BJ (cell line): ENCODE data around the gene ADSS1. TPM values are rescaled to one million over a fixed set of nuclear protein-coding genes. Genes with fewer than 3 reads are reported as not detected.

Experiments used
- CTCF ChIA-PET: fragments of 350-600 bp; formaldehyde crosslinking; extraction: SDS; loops from one replicate; lab custom pipeline; 2021; ENCODE audit warnings: antibody characterized with exemption, inconsistent platforms; lab: Yijun Ruan, JAX
- POLR2A ChIA-PET: fragments of 300-600 bp; sonication (Branson Sonifier 250); formaldehyde crosslinking; extraction: SDS; loops from one replicate; lab custom pipeline; 2021; ENCODE audit warnings: antibody characterized with exemption; lab: Charles Lee
- DNase-seq: peaks from one replicate; pipeline ENCODE4 v3.0.0-alpha.2; 2011; ENCODE audit warnings: low read depth
- H3K27me3 ChIP-seq: 2 replicates; pipeline ENCODE4 v1.6.0; 2011; ENCODE audit warnings: low read length; ENCODE audit not compliant: control insufficient read depth, insufficient read depth
- H3K36me3 ChIP-seq: 2 replicates; pipeline ENCODE4 v1.5.1; 2011; ENCODE audit warnings: low read length; ENCODE audit not compliant: control insufficient read depth, insufficient read depth
- H3K4me3 ChIP-seq: 2 replicates; pipeline ENCODE4 v1.5.1; 2011; ENCODE audit warnings: low read depth, mild to moderate bottlenecking, control low read depth, low read length
- polyA plus RNA-seq: library from polyadenylated mRNA; depleted of rRNA; stranded (reverse); fragments of >200 nt; gene quantifications from 2 replicates; pipeline ENCODE4 v1.2.3, GENCODE V29; 2011
- TF ChIP-seq, protein P1 (sequence below): IDR thresholded peaks from 2 replicates; pipeline ENCODE4 v1.5.1; 2011; ENCODE audit warnings: low read depth, mild to moderate bottlenecking, control low read depth, inconsistent platforms, low read length, moderate library complexity; ENCODE audit not compliant: insufficient read depth

Gene ADSS1
- polyA plus RNA-seq, 1 experiment = 4.5 TPM

DNA sequence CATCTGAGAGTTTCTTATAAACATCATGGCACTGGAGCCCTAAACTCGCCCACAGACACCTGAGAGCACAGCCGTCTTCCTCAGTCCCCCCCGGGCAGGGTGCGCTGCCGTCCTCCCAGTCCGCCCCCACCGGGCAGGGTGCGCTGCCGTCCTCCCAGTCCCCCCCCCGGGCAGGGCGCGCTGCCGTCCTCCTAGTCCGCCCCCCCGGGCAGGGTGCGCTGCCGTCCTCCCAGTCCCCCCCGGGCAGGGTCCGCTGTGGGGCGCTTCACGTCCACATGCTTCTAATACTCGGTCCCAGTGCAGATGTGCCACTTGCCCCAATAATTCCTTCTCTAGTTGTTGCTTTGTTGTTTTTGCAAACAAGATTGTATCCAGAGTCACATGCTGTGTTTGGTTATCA is 6.9 kb upstream of the ADSS1 start:
- POLR2A ChIA-PET = no interaction called here

DNA sequence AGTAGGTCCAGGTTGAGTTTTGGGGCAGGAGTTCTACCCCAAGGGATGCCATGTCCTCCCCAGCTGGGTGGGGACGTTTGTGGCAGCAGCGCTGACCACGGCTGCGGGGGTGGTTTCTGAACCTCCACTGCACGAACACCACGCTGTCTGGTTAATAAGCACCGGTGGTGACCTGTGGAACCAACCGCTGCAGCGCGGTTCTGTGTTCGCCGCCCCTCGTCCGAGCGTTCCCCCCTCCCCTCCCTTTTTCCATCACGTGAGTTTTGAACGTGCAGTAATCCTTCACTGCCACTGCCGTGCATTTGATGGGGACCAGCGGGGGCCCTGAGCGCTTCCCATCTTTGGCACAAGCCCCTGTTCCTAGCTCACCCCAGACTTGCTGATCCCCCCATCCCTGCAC is 6.4 kb upstream of the ADSS1 start:
- POLR2A ChIA-PET = no interaction called here
- CTCF ChIA-PET = no interaction called here
- DNase-seq = no peak
- TF ChIP-seq, protein P1, sequence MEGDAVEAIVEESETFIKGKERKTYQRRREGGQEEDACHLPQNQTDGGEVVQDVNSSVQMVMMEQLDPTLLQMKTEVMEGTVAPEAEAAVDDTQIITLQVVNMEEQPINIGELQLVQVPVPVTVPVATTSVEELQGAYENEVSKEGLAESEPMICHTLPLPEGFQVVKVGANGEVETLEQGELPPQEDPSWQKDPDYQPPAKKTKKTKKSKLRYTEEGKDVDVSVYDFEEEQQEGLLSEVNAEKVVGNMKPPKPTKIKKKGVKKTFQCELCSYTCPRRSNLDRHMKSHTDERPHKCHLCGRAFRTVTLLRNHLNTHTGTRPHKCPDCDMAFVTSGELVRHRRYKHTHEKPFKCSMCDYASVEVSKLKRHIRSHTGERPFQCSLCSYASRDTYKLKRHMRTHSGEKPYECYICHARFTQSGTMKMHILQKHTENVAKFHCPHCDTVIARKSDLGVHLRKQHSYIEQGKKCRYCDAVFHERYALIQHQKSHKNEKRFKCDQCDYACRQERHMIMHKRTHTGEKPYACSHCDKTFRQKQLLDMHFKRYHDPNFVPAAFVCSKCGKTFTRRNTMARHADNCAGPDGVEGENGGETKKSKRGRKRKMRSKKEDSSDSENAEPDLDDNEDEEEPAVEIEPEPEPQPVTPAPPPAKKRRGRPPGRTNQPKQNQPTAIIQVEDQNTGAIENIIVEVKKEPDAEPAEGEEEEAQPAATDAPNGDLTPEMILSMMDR = no peak
- Histone ChIP-seq H3K36me3 (peaks cover 41% of the 10 kb centered on the region), H3K4me3 (no peak overlapping the region), H3K27me3 (no peaks in the 10 kb centered on the region)

More for the DNA sequence above, 6.9 kb upstream of the ADSS1 start:
- CTCF ChIA-PET = interaction anchor here (1.0 kb wide), 1 partner anchor 51 kb away, joined by 3 read pairs; no protein-coding TSS in a partner anchor
- H3K27me3 ChIP-seq = no peaks in the 10 kb centered on the region
- DNase-seq = no peak
- TF ChIP-seq, protein P1 = no peak
- H3K4me3 ChIP-seq = no peak overlapping the region
- H3K36me3 ChIP-seq = peaks cover 46% of the 10 kb centered on the region

DNA sequence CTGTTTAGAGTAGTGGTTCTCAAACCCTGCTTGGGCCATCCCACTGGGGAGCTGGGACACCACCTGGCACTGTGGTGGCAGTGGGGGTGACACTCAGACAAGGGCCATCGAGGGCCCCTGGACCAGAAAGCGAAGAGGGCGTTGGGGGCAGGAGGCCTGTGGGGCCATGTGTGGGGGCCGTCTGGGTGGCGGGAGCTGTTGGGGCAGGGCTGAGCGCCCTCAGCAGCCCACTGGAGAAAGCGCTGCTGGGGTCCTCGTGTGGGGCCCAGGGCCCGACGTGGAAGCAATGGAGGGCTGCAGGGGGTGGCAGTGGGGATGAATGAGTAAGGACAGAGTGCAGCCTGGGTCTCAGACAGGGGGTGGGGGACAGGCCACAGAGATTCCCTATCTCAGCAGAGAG is 5.9 kb upstream of the ADSS1 start:
- DNase-seq = no peak
- H3K27me3 ChIP-seq = no peaks in the 10 kb centered on the region
- TF ChIP-seq, protein P1 = no peak
- H3K36me3 ChIP-seq = peaks cover 36% of the 10 kb centered on the region
- ChIA-PET CTCF (no interaction called here), POLR2A (no interaction called here)
- H3K4me3 ChIP-seq = no peak overlapping the region

DNA sequence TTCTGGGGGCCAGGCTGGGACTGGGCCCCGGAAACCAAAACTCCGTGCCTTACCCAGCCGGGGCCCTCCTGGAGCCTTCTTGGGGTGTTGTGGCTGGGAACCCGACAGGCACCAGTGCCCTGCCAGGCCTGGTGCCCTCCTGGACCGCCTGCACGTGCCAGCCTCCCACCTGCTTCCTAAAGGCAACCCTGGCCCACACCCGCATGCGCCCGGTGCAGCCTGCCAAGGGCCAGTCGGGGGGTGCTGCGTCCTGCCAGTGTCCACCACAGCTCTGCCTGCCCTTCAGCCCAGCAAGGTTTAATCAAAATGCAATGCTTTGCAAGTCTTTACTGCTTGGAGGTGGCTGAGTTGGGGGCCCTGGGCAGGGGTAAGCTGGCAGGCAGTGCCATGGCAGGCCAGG is 5.2 kb upstream of the ADSS1 start:
- no peak for DNase-seq
- H3K27me3 ChIP-seq = no peaks in the 10 kb centered on the region
- no peak overlapping the region for H3K4me3 ChIP-seq
- CTCF ChIA-PET = interaction anchor here (1.1 kb wide), 1 partner anchor 10 kb away, joined by 3 read pairs; no protein-coding TSS in a partner anchor
- TF ChIP-seq, protein P1 = no peak
- peaks cover 29% of the 10 kb centered on the region for H3K36me3 ChIP-seq
- POLR2A ChIA-PET = no interaction called here

DNA sequence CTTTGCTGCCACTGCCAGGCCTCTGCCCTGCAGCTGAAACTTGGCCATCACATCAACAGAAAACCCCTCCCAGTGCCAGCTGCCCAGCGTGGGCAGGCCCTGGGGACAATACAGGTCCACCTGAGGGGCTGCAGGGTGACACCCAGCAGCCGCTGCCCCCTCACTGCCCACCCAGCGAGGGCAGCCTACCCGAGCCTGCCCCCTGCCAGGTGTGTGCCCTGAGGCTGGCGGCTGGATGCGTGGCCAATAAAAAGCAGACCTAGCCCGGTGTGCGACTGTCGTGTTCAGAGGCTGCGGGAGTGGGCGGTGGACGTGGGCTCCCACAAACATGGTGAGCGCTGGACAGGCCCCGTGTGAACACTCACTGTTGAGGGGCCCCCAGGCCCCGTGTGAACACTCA is 4.7 kb upstream of the ADSS1 start:
- TF ChIP-seq, protein P1 = no peak
- Histone ChIP-seq H3K4me3 (no peak overlapping the region), H3K27me3 (no peaks in the 10 kb centered on the region), H3K36me3 (peaks cover 24% of the 10 kb centered on the region)
- CTCF ChIA-PET = interaction anchor here (1.1 kb wide), 1 partner anchor 10 kb away, joined by 3 read pairs; no protein-coding TSS in a partner anchor
- POLR2A ChIA-PET = no interaction called here
- no peak for DNase-seq
